Kidney tubule cell (primary cell): ENCODE data around the gene PARD3.
A peak's percentile ranks its signal among the peaks of the same experiment; 100 is the strongest.

Source experiments
- DNase-seq: peaks from one replicate; pipeline ENCODE4 v3.0.0-alpha.2; 2018; ENCODE audit warnings: low spot score

Gene PARD3

DNA sequence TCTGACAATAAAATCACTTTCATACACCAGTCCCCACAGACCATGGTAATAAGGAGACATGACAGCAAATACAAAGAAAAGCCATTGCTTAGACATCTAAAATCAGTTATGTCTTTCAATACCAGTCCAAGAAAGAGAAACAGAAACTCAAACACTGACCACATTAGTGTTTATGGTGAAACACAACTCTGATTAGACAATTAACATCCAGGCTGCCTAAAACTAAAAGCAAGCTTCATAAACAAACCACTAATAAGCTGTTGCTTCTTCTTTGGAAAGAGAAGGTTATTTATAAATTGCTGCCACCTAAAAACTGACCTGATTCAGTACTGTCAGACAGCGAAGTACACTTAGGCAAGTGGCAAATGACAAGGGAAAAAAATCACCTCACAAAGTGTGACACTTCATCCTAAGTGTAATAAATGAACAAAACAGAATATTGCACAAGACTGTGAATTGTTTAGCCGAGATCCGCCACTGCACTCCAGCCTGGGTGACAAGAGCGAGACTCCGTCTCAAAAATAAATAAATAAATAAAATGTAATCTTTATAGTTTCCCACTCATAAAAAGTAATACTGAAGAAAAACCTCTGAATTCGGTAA, 277.4 kb downstream of the PARD3 start:
- DNase-seq: no peak

DNA sequence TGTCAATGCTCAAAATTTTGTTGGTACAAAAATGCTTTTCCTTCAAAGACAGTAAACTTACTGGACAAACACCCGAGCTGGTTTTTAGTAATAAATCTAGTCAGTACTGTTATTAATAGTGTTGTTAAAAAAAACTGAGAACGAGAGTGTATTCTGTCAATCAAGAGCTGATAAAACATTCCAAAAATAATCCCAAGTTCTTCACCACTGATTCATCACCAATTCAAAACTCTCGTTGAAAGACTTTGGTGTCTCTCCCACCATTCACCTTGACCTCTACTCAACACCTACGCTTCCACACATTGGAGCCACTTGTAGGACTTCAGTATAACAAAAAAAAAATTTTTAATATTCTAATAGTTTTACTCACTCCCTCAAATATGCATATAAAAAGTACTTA, 279.2 kb downstream of the PARD3 start:
- DNase-seq: no peak

DNA sequence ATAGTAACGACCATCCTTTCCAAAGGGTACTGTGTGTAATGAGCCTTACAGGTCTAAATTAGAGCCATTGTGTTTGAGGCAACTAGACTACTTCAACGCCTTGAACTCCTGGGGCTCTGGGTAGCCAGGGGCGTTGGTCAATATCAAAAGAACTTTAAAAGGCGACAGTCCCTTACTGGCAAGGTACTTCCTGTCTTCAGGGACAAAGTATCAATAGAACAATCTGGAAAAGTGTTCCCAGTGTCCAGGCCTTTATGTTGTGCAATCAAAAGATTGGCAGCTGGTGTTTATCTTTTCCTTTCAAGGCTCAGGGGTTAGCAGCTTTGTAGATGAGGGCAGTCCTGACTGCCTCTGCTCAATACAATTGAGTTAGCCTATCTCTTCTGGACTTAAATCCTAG, 284.3 kb downstream of the PARD3 start:
- DNase-seq: no peak

DNA sequence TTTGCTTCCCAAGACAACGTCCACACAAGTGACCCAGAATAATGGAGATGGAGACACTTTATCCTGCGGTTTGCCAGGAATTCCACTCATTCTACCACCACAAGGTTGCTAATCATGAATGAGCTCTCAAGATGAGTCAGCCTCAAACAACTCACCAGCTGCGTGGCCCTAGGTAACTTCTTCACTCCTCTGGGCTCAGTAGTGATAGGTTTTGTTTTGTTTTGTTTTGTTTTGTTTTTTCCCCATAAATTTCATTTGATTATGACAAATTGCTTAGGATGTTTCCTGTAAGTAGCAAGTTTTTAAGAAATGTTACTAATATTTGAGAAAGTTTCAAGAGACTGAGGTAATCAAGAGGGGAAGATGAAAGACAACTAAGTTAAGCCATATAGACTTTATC, 286.8 kb downstream of the PARD3 start:
- peak; percentile 94 for DNase-seq

DNA sequence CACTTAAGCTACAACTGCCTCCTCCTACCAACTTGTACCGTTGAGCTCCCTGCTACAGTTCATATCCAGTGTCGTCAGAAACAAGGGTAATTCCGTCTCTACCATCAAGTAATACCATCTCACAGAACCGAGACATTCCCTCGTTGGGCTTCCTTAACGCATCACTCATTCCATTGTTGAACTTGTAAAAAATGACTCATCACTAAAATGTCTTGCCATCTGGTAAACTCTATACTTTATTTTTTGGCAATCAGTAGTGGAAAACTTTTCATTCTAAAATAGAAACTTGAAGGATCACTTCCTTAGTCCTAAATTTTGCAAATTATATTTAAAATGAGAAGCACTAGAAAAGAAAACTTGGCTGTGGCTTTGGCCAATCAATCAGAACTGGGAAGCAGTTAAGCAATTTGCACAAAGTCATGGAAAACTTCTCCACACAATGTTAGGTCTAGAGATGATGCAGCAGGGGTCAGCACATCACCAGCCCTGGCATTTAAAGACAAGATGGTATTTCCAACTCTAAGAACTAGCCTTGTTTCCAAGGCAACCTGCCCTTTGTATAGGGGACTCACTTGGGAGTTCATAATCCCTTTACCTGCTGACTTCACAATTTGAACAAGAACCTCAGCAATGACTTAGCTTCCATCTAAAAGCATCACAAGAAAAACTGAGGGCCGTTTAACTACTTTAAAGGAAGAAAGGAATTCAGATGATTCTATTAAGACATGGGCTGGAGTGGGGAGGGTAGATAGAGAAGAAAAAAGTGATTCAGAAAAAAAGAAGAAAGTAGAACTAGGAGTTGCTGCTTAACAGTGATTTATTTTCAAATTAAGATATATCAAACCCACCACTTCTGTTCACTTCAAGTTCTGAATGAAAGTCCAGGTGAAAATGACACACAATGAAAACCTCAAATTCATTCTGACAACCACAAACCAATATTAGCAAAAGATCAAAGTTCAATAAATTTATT, 288.1 kb downstream of the PARD3 start:
- peak; percentile 83 for DNase-seq

DNA sequence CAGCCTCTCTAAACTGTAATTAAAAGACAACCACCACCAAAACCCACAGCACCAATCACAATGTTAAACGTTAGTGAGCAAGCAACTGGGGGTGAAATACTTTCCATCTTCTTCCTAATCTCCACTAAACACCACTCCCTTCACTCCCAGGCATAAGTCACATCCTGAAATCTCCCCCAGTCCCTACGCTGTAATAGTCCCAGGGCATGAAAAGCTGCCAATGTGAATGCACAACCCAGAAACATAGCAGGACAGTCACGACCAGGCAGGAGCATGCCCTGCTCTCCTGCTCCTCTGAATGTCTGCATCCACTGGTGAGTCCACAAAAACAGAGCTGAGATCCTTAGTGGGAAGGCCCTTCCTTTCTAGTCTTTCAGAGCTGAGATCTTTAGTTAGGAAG, 288.9 kb downstream of the PARD3 start:
- no peak for DNase-seq

DNA sequence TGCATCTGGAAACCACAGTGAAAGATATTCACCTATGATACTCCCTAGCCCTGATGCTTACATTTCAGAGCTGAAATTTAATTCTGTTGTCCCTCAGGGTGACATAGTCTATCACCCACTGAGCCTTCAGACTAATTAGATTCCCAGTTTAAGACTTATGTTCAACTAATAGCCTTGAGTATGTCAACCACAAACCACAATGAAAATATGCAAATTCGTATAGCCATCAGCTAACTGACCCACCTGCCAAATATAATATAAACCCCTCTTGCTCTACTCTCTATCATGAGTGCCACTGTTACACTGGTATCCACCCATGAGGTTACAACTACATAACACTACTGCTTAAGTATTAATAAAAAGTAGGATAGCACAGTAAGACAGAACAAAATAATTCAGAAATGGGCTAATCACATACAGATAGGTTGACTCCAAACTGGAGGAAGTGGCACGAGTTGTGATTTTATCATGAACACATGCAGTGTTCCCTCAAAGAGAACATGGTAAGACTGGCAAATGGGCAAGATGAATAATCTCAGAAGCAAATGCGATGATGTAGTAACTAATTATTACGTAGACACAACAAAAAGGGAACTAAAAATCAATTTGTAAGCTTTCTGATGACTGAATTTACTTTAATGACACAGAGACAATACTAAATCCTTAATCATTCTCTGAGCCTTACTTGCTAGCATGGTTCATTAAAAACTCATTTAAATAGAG, 290.6 kb downstream of the PARD3 start:
- DNase-seq: no peak

DNA sequence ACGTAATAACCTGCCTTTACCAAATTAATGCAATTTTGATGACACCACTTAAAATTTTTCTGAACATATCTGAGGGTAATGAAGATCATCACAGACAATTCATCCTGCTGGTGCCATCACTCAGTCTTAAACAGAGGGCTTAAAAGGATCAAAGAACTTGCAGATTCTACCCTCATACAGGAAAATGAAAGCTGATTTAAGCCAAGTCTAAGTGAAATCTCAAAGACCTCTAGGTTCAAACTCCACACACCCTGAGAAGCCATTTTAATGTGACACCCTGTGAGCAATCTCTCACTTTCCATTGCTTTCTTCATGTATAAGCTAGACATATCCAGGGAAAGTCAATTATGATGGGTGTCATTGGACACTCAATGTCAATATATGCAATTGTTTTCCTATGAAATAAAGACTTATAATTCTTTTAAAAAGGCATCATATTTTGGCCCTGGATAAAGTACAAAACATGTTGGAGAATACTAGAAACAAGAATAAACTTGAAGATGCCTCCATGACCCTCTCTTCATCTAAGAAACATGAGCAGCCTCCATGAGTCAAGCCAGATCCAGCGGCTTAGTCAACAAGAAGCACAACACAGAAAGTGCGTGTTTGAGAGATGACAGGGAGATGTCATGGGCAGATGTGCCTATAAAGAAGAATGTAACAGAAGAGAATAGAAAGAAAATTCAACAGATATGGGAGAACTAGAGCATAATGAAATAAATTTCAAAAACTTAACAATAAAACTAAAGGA, 291.9 kb downstream of the PARD3 start:
- DNase-seq: no peak

DNA sequence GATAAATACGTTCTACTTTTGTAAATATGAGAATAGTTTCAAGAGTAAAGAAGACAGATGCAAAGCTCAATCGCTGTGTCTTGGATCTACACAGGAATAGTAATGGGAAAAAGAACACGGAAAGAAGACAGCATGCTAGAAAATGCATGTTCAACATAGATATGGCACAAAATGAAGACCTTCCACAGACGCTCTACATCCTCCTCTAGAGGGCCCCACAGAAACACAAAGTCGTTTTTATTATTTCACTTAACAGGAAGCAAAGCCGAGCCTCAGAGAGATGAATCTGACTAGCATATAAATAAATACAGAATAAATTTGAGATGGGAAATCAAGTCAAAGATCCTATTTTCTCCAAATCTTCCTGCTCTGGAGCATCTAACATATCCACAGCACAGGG, 292.6 kb downstream of the PARD3 start:
- no peak for DNase-seq

DNA sequence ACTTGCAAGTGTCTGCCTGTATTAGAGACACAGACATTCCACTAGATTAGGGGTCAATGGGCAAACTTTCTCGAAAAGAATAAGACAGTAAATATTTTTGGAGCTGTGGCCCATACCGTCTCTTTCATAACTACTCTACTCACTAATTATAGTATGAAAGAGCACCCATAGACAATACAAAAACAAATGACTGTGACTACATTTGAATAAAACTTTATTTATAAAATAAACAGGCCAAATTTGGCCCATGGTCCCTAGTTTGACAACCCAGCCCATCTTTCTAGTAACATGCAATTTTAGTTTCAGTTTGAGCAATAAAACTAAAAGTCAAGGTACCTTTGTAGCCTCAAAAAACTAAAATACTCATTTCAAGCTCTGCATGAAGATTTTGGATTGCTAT, 294.6 kb downstream of the PARD3 start:
- no peak for DNase-seq

DNA sequence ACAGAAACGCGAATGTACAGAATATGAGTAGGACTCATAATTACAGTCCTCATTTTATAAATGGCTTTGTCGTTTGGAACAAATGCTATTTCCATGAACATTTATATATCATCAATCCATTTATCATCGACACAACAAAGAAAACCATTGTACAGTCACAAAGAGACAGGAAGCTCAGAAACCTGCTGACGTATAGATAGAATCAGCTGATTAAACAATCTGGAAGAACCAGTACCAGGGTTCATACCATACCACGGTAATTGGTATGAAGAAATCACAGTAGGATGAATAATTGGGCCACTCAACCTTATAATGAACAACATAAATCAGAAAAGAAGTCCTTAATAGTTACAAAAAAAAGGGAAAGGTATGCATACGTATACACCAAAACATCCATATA, 295.0 kb downstream of the PARD3 start:
- no peak for DNase-seq

DNA sequence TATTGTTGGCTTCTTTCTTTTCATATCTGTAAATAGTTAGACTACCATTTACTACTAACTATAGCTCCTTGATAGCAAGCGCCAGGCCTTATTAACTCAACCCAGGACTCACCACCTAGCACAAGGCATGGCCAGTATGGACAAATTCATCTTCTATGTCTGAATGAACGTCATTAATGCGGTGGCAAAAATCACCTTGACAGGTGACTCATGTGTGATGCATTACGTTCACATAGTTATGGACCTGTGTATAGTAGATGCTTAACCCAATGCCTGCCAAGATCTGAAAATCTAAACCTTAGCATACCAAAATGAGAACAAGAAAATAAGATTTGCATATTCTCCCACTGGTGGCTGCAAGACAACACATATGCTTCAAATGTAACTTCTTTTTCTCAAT, 300.8 kb downstream of the PARD3 start:
- peak; percentile 65 for DNase-seq

DNA sequence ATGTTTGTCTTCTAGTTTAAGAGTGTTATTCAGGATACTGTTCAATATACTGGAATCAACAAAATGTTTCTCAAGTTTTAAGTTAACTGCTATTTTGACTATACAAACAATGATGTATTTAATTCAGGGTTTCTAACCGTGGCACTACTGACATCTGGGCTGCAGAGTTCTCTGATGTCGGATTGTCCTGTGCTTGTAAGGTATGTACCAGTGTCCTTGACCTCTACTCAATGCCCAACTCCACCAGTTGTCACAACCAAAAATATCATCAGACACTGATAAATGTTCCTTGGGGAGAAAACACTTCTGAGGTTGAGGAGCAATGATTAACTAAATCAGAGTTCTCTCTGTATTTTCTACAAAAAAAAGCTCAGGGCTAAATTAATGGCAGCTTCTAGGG, 301.5 kb downstream of the PARD3 start:
- DNase-seq: no peak

DNA sequence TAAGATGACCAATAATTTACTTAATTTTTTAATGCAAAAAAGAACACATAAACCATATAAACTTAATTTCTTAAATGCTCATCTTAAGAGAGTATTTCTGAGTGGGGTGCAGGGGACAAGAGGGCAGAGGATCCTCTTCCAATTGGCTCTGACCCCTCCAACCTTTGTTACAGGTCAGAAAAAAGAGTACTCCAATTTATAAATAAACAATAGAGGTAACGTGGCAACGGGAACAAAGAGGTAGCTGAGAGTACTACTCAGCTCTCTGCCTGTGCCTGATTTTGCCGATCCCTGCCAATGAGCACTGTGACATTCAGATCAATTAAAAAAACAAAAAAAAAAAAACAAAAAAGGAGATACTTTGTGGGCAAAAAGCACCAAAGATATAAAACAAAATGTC, 307.9 kb downstream of the PARD3 start:
- DNase-seq: no peak

DNA sequence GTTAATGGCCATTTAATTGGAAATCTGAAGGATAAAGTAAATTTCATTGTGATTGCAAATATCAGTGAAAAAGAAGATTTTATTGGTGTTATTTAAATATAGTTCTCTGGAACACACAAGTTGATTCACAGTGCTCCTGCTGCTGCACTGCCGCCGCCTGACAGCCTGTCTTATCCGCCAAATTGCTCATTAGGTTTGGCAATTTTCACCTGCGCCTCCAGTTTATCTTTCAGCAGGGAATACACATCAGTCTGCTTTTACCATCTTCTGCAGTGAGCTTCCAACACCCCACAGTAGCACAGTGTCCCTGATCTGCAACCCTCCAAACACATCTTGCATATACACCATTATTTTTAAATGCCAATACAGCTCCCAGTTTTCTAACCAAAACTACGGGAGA, 308.3 kb downstream of the PARD3 start:
- no peak for DNase-seq

DNA sequence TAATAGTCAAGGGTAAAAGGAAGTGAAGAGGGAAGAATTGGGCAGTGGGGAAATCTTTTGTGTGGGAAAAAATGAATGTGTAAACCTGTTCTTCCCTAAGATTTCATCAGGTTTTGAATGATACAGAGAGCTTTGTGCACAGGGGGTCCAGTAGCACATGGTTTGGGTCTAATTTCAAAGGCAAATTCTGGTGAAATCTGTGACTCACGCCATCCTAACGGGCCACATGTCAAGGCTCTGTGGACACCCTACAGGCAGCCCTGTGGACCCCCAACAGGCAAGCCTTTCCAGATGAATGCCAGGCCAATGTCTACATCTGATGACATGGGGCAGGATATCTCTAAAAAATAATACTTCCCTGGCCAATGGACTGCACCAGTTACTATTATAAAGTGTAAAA, 309.8 kb downstream of the PARD3 start:
- no peak for DNase-seq

DNA sequence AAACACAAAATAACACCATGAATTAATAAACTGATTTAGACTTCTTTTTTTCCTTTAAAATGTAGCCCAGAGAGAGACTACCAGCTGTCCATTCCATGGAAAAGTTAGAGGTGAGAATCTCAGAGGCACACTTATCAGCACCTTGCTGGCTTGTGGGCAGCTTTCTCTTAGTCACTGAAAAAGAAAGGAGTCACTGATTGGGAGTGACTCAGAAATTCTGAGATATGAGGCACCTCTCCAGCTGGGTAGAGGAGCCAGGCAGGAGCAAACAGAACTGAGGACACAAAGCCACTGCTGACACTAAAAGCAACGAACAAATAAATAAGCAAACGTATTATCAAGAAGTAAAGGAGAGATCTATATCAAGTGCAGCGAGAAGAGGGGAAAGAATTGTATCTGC, 310.6 kb downstream of the PARD3 start:
- DNase-seq: peak; percentile 82

DNA sequence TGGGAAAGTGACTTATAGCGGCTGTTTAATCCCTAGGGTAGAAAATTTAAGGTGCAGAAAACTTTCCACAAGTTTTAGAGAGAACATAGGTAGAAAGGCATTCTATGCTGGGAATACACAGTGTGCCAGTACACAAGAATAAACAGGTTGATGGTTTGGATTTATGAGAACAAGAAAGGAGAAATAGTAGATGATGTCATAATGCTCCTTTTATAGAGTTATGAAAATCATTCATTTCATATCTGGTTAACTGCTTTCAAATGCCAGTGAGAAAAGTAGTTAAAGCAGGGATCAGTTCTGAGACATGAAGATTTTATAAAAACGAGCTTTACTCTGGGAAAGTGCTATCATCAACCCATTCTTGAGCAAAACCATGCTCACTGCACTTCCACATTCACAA, 311.4 kb downstream of the PARD3 start:
- no peak for DNase-seq

DNA sequence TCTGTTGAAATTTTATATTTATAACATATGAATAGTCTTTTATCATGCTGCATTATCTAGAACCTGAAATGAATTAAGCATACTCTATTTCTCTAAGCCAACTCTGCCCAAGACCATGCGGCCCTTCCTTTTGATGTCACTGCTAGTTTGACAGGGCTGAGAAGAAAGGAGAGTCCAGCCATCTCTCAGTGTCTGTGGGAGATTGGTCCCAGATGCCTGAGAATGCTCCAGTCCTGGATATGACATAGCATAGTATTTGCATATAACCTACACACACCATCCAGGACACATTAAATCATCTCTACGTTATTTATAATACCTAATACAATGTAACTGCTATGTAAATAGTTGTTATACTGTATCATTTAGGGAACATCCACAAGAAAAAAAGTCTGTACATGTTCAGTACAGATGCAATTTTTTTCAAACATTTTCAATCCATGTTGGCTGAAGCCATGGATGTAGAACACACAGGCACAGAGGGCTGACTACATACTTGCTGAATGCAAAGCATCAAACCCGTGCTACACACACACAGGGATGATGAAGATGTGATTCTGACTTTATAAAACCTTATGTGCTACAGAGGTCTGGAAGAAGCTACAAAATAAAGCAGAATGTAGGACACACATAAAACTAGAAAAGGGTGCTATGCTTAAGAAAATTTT, 315.4 kb downstream of the PARD3 start:
- DNase-seq: no peak

DNA sequence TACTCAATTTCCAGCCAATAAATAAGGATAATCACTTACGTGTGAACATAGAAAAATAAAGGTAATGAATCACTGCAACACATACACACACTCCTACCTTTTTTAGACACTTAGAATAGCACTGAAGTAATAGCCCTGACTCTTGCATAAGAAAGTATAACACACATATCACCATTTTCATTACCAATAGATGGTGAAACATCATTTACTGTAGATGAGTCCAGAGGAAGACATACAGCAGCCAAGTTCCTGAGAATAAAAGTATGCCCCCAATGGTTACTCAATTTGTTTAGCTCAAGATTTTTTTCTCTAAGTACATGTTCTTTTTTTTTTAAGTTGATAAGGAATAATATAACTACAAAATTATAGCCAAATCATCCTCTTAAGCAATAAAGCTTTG, 316.3 kb downstream of the PARD3 start:
- no peak for DNase-seq

DNA sequence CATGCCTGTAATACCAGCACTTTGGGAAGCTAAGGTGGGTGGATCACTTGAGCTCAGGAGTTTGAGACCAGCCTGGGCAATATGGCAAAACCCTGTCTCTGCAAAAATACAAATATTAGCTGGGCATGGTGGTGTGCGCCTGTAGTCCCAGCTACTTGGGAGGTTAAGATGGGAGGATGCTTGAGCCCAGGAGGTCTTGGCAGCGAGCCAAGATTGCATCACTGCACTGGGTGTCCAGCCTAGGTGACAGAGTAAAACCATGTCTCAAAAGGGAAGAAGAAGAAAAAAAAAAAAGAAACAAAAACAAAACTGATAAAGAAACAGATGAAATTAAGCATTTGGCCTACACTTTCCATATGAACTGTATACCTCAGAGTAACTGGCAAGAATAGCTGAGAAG, 319.2 kb downstream of the PARD3 start:
- peak; percentile 56 for DNase-seq

DNA sequence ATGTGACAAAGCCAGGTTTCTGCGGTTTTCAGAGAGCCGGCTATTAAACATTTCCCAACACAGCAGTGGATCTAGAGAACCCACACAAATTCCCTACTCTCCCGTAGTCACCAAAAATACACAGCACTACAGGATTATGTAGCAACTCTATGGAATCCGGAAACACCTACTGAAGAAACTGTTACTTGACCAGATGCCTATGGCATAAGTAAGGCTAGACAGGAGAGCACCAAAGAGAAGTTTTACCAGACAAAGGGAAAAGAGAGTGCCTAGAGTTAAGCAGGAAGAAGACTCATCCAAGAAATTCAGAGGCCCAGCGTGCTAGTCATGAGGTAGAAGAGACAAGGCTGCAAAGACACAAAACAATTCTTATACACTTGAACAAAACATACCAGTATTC, 321.1 kb downstream of the PARD3 start:
- DNase-seq: peak; percentile 18
